ENCODE results near the gene CRYBB1. TPM values are rescaled to one million over a fixed set of nuclear protein-coding genes. Genes with fewer than 3 reads are reported as not detected.

CRYBB1 gene
- total and polyA plus RNA-seq, 2 experiments from 2014 or later, result not detected

GRCh38 chr22:26599505-26599904, 18.3 kb downstream of the CRYBB1 start:
- no peak for DNase-seq (ENCODE audit: low spot score)
- Histone ChIP-seq H3K4me2 (no peak overlapping the region), H3K36me3 (replicated peaks; ENCODE audit: insufficient read depth, low read depth) (no peaks in the 10 kb centered on the region), H2AFZ (no peak overlapping the region), H3K9me2 (replicated peaks; ENCODE audit: insufficient read depth) (no peaks in the 10 kb centered on the region), H3K9me3 (ENCODE audit: low read depth) (no peaks in the 10 kb centered on the region), H4K20me1 (ENCODE audit: insufficient read depth, poor library complexity, severe bottlenecking) (no peaks in the 10 kb centered on the region), H3K27ac (no peak overlapping the region), H3K79me2 (no peaks in the 10 kb centered on the region), H3K4me3 (no peak overlapping the region), H3K27me3 (no peaks in the 10 kb centered on the region), H3K4me1 (ENCODE audit: insufficient read depth) (no peaks in the 10 kb centered on the region)
- TF ChIP-seq EZH2phosphoT487 (IDR thresholded peaks at IDR 0.05; ENCODE audit: low read depth, severe bottlenecking, unreplicated experiment) (no peak), EZH2 (IDR thresholded peaks at IDR 0.05; ENCODE audit: borderline replicate concordance) (no peak), CTCF (IDR thresholded peaks at IDR 0.05; ENCODE audit: poor library complexity) (no peak)
- WGBS (ENCODE audit: low lambda C conversion rate, missing lambda C conversion rate), result 84% methylated on average over 11 of the region's 11 CpGs

- Histone ChIP-seq H3K9me2 (replicated peaks; ENCODE audit: insufficient read depth) (no peaks in the 10 kb centered on the region), H3K36me3 (replicated peaks; ENCODE audit: insufficient read depth, low read depth) (no peaks in the 10 kb centered on the region), H3K79me2 (no peaks in the 10 kb centered on the region), H3K4me3 (no peak overlapping the region), H3K27me3 (no peaks in the 10 kb centered on the region), H3K9me3 (ENCODE audit: low read depth) (no peaks in the 10 kb centered on the region), H3K27ac (no peak overlapping the region), H3K4me1 (ENCODE audit: insufficient read depth) (no peaks in the 10 kb centered on the region), H4K20me1 (ENCODE audit: insufficient read depth, poor library complexity, severe bottlenecking) (no peaks in the 10 kb centered on the region), H2AFZ (no peak overlapping the region), H3K4me2 (no peak overlapping the region)
- TF ChIP-seq CTCF (IDR thresholded peaks at IDR 0.05; ENCODE audit: poor library complexity) (no peak), EZH2 (IDR thresholded peaks at IDR 0.05; ENCODE audit: borderline replicate concordance) (no peak), EZH2phosphoT487 (IDR thresholded peaks at IDR 0.05; ENCODE audit: low read depth, severe bottlenecking, unreplicated experiment) (no peak)
- 74% methylated on average over 4 of the region's 4 CpGs for WGBS (ENCODE audit: low lambda C conversion rate, missing lambda C conversion rate)
- no peak for DNase-seq (ENCODE audit: low spot score)
Observed at GRCh38 chr22:26597480-26597879, 20.3 kb downstream of the CRYBB1 start.

- no peaks in the 10 kb centered on the region for H4K20me1 ChIP-seq (ENCODE audit: insufficient read depth, poor library complexity, severe bottlenecking)
- 77% methylated on average over 4 of the region's 4 CpGs for WGBS (ENCODE audit: low lambda C conversion rate, missing lambda C conversion rate)
- no peaks in the 10 kb centered on the region for H3K9me3 ChIP-seq (ENCODE audit: low read depth)
- H3K79me2 ChIP-seq, result no peaks in the 10 kb centered on the region
- no peak overlapping the region for H3K27ac ChIP-seq
- H3K9me2 ChIP-seq (replicated peaks; ENCODE audit: insufficient read depth), result no peaks in the 10 kb centered on the region
- H3K4me2 ChIP-seq, result no peak overlapping the region
- H2AFZ ChIP-seq, result no peak overlapping the region
- H3K36me3 ChIP-seq (replicated peaks; ENCODE audit: insufficient read depth, low read depth), result no peaks in the 10 kb centered on the region
- H3K4me3 ChIP-seq, result no peak overlapping the region
- TF ChIP-seq EZH2phosphoT487 (IDR thresholded peaks at IDR 0.05; ENCODE audit: low read depth, severe bottlenecking, unreplicated experiment) (no peak), CTCF (IDR thresholded peaks at IDR 0.05; ENCODE audit: poor library complexity) (no peak), EZH2 (IDR thresholded peaks at IDR 0.05; ENCODE audit: borderline replicate concordance) (no peak)
- no peak for DNase-seq (ENCODE audit: low spot score)
- no peaks in the 10 kb centered on the region for H3K27me3 ChIP-seq
- no peaks in the 10 kb centered on the region for H3K4me1 ChIP-seq (ENCODE audit: insufficient read depth)
Observed at GRCh38 chr22:26597026-26597425, 20.8 kb downstream of the CRYBB1 start.

- H2AFZ ChIP-seq, result no peak overlapping the region
- WGBS (ENCODE audit: low lambda C conversion rate, missing lambda C conversion rate), result 25% methylated on average over 1 of the region's 1 CpG
Observed at GRCh38 chr22:26593763-26594162, 24.1 kb downstream of the CRYBB1 start.

More at GRCh38 chr22:26593763-26594162, 24.1 kb downstream of the CRYBB1 start:
- no peaks in the 10 kb centered on the region for H3K36me3 ChIP-seq (replicated peaks; ENCODE audit: insufficient read depth, low read depth)
- peaks cover 9% of the 10 kb centered on the region for H3K79me2 ChIP-seq
- no peak overlapping the region for H3K4me2 ChIP-seq
- no peak overlapping the region for H3K27ac ChIP-seq
- H3K9me2 ChIP-seq (replicated peaks; ENCODE audit: insufficient read depth), result no peaks in the 10 kb centered on the region
- no peaks in the 10 kb centered on the region for H3K9me3 ChIP-seq (ENCODE audit: low read depth)
- no peak overlapping the region for H3K4me3 ChIP-seq
- no peaks in the 10 kb centered on the region for H3K4me1 ChIP-seq (ENCODE audit: insufficient read depth)
- H4K20me1 ChIP-seq (ENCODE audit: insufficient read depth, poor library complexity, severe bottlenecking), result no peaks in the 10 kb centered on the region
- DNase-seq (ENCODE audit: low spot score), result no peak
- TF ChIP-seq EZH2phosphoT487 (IDR thresholded peaks at IDR 0.05; ENCODE audit: low read depth, severe bottlenecking, unreplicated experiment) (no peak), CTCF (IDR thresholded peaks at IDR 0.05; ENCODE audit: poor library complexity) (no peak), EZH2 (IDR thresholded peaks at IDR 0.05; ENCODE audit: borderline replicate concordance) (no peak)
- H3K27me3 ChIP-seq, result no peaks in the 10 kb centered on the region

All from hepatocyte (in vitro differentiated cells).